Activated CD8-positive, alpha-beta memory T cell treated with anti-CD3 and anti-CD28 coated beads, Interleukin-2, amount 50 U/mL, for 48 hours (primary cell): Measurements from ENCODE around the gene VWA5B2.
"Not testable (repeated sequence)": the region's sequence is repeated elsewhere in the genome, so short reads cannot be mapped to it uniquely, and the experiment has no call there.

Experiments used
- DNase-seq: peaks from one replicate; pipeline ENCODE4 v3.0.0-alpha.2; 2020

The VWA5B2 gene

GRCh38 chr3:184248454-184249411 is 19.3 kb downstream of the VWA5B2 start, which contains the start of gene ALG3:
Gene ALG3 (minus strand): TSS chr3:184248962. CDS start chr3:184248940, 22 bp downstream.
- peak; percentile 95 for DNase-seq

- DNase-seq: peak; percentile 94
Observed at GRCh38 chr3:184249412-184250166, 20.2 kb downstream of the VWA5B2 start, which contains the start of gene EEF1AKMT4. Gene EEF1AKMT4 (plus strand): TSS chr3:184249672. CDS start chr3:184249695, 23 bp downstream.

- peak; percentile 92 for DNase-seq
Observed at GRCh38 chr3:184250167-184250828, 20.9 kb downstream of the VWA5B2 start.

GRCh38 chr3:184255291-184256039 is 26.1 kb downstream of the VWA5B2 start:
- no peak for DNase-seq

- no peak for DNase-seq
Observed at GRCh38 chr3:184257083-184257915, 27.9 kb downstream of the VWA5B2 start.

- no peak for DNase-seq
Observed at GRCh38 chr3:184258926-184259325, 29.5 kb downstream of the VWA5B2 start.

GRCh38 chr3:184259396-184259877 is 30.1 kb downstream of the VWA5B2 start:
- DNase-seq: no peak

- peak; percentile 71 for DNase-seq
Observed at GRCh38 chr3:184259878-184260723, 30.7 kb downstream of the VWA5B2 start.

- DNase-seq: no peak
Observed at GRCh38 chr3:184260724-184261269, 31.4 kb downstream of the VWA5B2 start.

GRCh38 chr3:184261270-184261853 is 32.0 kb downstream of the VWA5B2 start, which contains the start of gene CAMK2N2:
Gene CAMK2N2 (minus strand): TSS chr3:184261553. CDS start chr3:184261285, 268 bp downstream.
- DNase-seq: peak; percentile 75

- DNase-seq: no peak
Observed at GRCh38 chr3:184261854-184262763, 32.7 kb downstream of the VWA5B2 start.

- DNase-seq: no peak
Observed at GRCh38 chr3:184262764-184263179, 33.4 kb downstream of the VWA5B2 start.

GRCh38 chr3:184267249-184267648 is 37.9 kb downstream of the VWA5B2 start:
- DNase-seq: not testable (repeated sequence)

GRCh38 chr3:184272269-184272668 is 42.9 kb downstream of the VWA5B2 start:
- DNase-seq: no peak

GRCh38 chr3:184275381-184275701 is 46.0 kb downstream of the VWA5B2 start:
- DNase-seq: no peak

- DNase-seq: no peak
Observed at GRCh38 chr3:184275961-184276910, 46.9 kb downstream of the VWA5B2 start, which contains the start of gene ECE2. Gene ECE2 (plus strand): TSS chr3:184276022. CDS start chr3:184276154, 132 bp downstream.

- no peak for DNase-seq
Observed at GRCh38 chr3:184277366-184277765, 48.0 kb downstream of the VWA5B2 start.
